GM20431 (cell line): ENCODE results near the gene DCST2.
"Not testable (repeated sequence)": the region's sequence is repeated elsewhere in the genome, so short reads cannot be mapped to it uniquely, and the experiment has no call there.

Experiments used
- in situ Hi-C: fragments of 300-500 bp; cut with MseI, MboI; formaldehyde crosslinking; loops from one replicate; pipeline ENCODE4 v1.15.0; 2020; ENCODE audit warnings: low sequenced_read_pairs; ENCODE audit not compliant: unreplicated experiment

DCST2 gene

GRCh38 chr1:154987326-154987725 lies 46.3 kb downstream of the DCST2 start:
- in situ Hi-C loops: no loop called here

GRCh38 chr1:154986736-154987135 lies 46.8 kb downstream of the DCST2 start:
- in situ Hi-C loops: not testable (repeated sequence)

GRCh38 chr1:154983776-154984466 lies 49.7 kb downstream of the DCST2 start:
- in situ Hi-C loops: no loop called here

GRCh38 chr1:154982897-154983648 lies 50.5 kb downstream of the DCST2 start, which contains the start of gene FLAD1:
FLAD1 (plus strand) TSS chr1:154983344; CDS start chr1:154983695, 351 bp downstream.
- in situ Hi-C loops: no loop called here

GRCh38 chr1:154982341-154982740 lies 51.2 kb downstream of the DCST2 start:
- in situ Hi-C loops: no loop called here

GRCh38 chr1:154978360-154978759 lies 55.2 kb downstream of the DCST2 start:
- in situ Hi-C loops: no loop called here

GRCh38 chr1:154977762-154978161 lies 55.8 kb downstream of the DCST2 start:
- in situ Hi-C loops: not testable (repeated sequence)

GRCh38 chr1:154975409-154976059 lies 58.0 kb downstream of the DCST2 start:
- in situ Hi-C loops: no loop called here

- in situ Hi-C loops: no loop called here
These were observed 58.7 kb downstream of the DCST2 start for GRCh38 chr1:154974808-154975408.

- in situ Hi-C loops: no loop called here
These were observed 59.3 kb downstream of the DCST2 start, which contains the start of gene CKS1B for GRCh38 chr1:154974102-154974807. CKS1B (plus strand) TSS chr1:154974681; CDS start chr1:154974746, 65 bp downstream.

GRCh38 chr1:154973344-154974101 lies 60.1 kb downstream of the DCST2 start:
- in situ Hi-C loops: no loop called here

GRCh38 chr1:154972517-154973343 lies 60.9 kb downstream of the DCST2 start:
- in situ Hi-C loops: no loop called here

GRCh38 chr1:154972213-154972516 lies 61.4 kb downstream of the DCST2 start:
- in situ Hi-C loops: no loop called here

- in situ Hi-C loops: no loop called here
These were observed 62.1 kb downstream of the DCST2 start for GRCh38 chr1:154971341-154971998.

- in situ Hi-C loops: no loop called here
These were observed 62.8 kb downstream of the DCST2 start, which contains the start of gene SHC1 for GRCh38 chr1:154970631-154971340. SHC1 (minus strand) TSS chr1:154970747; CDS start chr1:154970526, 221 bp downstream.

GRCh38 chr1:154969860-154970452 lies 63.6 kb downstream of the DCST2 start:
- in situ Hi-C loops: no loop called here

GRCh38 chr1:154969246-154969645 lies 64.3 kb downstream of the DCST2 start:
- in situ Hi-C loops: no loop called here
